Caco-2 (cell line): ENCODE measurements around the gene INPP5K. TPM values are rescaled to one million over a fixed set of nuclear protein-coding genes. Genes with fewer than 3 reads are reported as not detected.
A peak's percentile ranks its signal among the peaks of the same experiment; 100 is the strongest.
"Not testable (repeated sequence)": the region's sequence is repeated elsewhere in the genome, so short reads cannot be mapped to it uniquely, and the experiment has no call there.

Experiments
- BruUV-seq: library from RNA; stranded (reverse); fragments of 400-500 nt; replicated peaks from 2 replicates; lab custom pipeline; 2021; lab: Mats Ljungman, UMichigan
- CTCF ChIA-PET: fragments of 300-600 bp; sonication (Branson Sonifier 250); formaldehyde crosslinking; loops from one replicate; lab custom pipeline; 2022; ENCODE audit warnings: antibody characterized with exemption; lab: Charles Lee
- POLR2A ChIA-PET: fragments of 300-600 bp; sonication (Branson Sonifier 250); formaldehyde crosslinking; loops from one replicate; lab custom pipeline; 2022; ENCODE audit warnings: antibody characterized with exemption; lab: Charles Lee
- DNase-seq, 2 experiments: peaks; one replicate each; pipeline versions ENCODE4 v3.0.0 to v3.0.0-alpha.2; 2020 to 2022
- H3K27me3 ChIP-seq: replicated peaks from 2 replicates; pipeline ENCODE4 v1.6.0; 2011; ENCODE audit warnings: low read length; ENCODE audit not compliant: control insufficient read depth, insufficient read depth
- H3K36me3 ChIP-seq: 2 replicates; pipeline ENCODE4 v1.5.1; 2011; ENCODE audit warnings: low read length; ENCODE audit not compliant: control insufficient read depth, insufficient read depth
- H3K4me1 ChIP-seq: fragments of 250-450 bp; sonication (Bioruptor Pico); 2 replicates; pipeline ENCODE4 v1.5.1; 2020; ENCODE audit warnings: mild to moderate bottlenecking
- H3K4me3 ChIP-seq: 2 replicates; pipeline ENCODE4 v1.5.1; 2011; ENCODE audit warnings: low read depth, mild to moderate bottlenecking, control low read depth, low read length
- H3K9me3 ChIP-seq: fragments of 250-450 bp; sonication (Bioruptor Pico); 2 replicates; pipeline ENCODE4 v1.5.1; 2020; ENCODE audit warnings: mild to moderate bottlenecking, moderate library complexity
- H3K27ac Mint-ChIP-seq: one replicate; pipeline ENCODE4 v1.8.0; 2022; ENCODE audit warnings: mixed read lengths; ENCODE audit not compliant: unreplicated experiment
- H3K27me3 Mint-ChIP-seq: one replicate; pipeline ENCODE4 v1.8.0; 2022; ENCODE audit warnings: mixed read lengths; ENCODE audit not compliant: insufficient read depth, unreplicated experiment
- H3K36me3 Mint-ChIP-seq: one replicate; pipeline ENCODE4 v1.8.0; 2022; ENCODE audit warnings: mild to moderate bottlenecking, mixed read lengths; ENCODE audit not compliant: insufficient read depth, unreplicated experiment
- H3K4me1 Mint-ChIP-seq: one replicate; pipeline ENCODE4 v1.8.0; 2022; ENCODE audit warnings: low read depth, mixed read lengths; ENCODE audit not compliant: unreplicated experiment
- H3K4me3 Mint-ChIP-seq: one replicate; pipeline ENCODE4 v1.8.0; 2022; ENCODE audit warnings: mild to moderate bottlenecking, moderate library complexity, mixed read lengths; ENCODE audit not compliant: unreplicated experiment
- H3K9me3 Mint-ChIP-seq: one replicate; pipeline ENCODE4 v1.8.0; 2022; ENCODE audit warnings: mixed read lengths; ENCODE audit not compliant: unreplicated experiment
- intact Hi-C: fragments of 100-400 bp; cut with micrococcal nuclease; formaldehyde crosslinking; loops from one replicate; pipeline ENCODE4 v1.10.0; 2022; ENCODE audit not compliant: unreplicated experiment
- total RNA-seq: library from RNA; stranded (reverse); gene quantifications from 2 replicates; pipeline ENCODE4 v1.2.3, GENCODE V29; 2022
- TF ChIP-seq, protein P1 (sequence below), 2 experiments: fragments of 200-600 bp in 1 of 2; IDR thresholded peaks; 1 replicate in 1 of 2; 2 replicates in 1 of 2; pipeline versions ENCODE4 v1.5.1 to v1.8.0; 2011 to 2022; ENCODE audit warnings: antibody characterized with exemption in 1 of 2, control low read depth in 1 of 2, inconsistent platforms in 1 of 2, low read depth in 1 of 2, low read length in 1 of 2, mild to moderate bottlenecking in 1 of 2, moderate library complexity in 1 of 2; ENCODE audit not compliant: insufficient read depth in 1 of 2, severe bottlenecking in 1 of 2, unreplicated experiment in 1 of 2

The INPP5K gene
- total RNA-seq, 1 experiment from 2014 or later, result 24.1 TPM

DNA sequence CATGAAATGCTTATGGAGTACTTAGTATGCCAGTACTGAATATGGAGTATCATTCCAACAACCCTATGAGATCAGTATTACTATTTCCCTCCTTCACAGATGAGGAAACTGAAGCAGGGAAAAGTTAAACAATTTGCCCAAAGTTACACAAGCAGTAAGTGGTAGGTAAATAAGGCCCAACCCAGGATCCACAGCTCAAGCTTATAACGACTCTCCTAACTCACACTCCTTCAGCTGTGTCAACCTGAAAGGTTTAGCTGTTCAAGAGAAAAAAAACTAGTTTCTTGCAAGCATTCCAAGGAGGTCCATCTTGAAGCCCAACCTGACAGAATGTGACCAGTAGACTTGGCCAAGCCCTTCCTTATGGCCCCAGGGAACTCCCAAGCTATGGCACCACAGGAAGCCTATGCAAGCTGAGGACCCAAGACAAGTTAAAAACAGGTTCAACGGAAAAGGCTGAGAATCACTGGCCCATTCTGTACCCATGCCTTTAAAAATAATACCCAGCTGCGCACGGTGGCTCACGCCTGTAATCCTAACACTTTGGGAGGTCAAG, 66.9 kb downstream of the INPP5K start:
- Mint-ChIP-seq H3K27ac (peak overlapping the region; percentile 67), H3K27me3 (no peaks in the 10 kb centered on the region), H3K4me3 (no peak overlapping the region), H3K4me1 (peaks cover 11% of the 10 kb centered on the region), H3K9me3 (no peaks in the 10 kb centered on the region), H3K36me3 (peaks cover 79% of the 10 kb centered on the region)
- no peaks in the 10 kb centered on the region for H3K27me3 ChIP-seq
- BruUV-seq, result no TSS peak
- no peaks in the 10 kb centered on the region; the same call in 1 of the 2 replicates for H3K36me3 ChIP-seq
- no peak for DNase-seq
- POLR2A ChIA-PET, result no interaction called here
- CTCF ChIA-PET, result no interaction called here
- H3K9me3 ChIP-seq, result no peaks in the 10 kb centered on the region
- no peak overlapping the region for H3K4me3 ChIP-seq
- peaks cover 15% of the 10 kb centered on the region for H3K4me1 ChIP-seq
- TF ChIP-seq, protein P1, sequence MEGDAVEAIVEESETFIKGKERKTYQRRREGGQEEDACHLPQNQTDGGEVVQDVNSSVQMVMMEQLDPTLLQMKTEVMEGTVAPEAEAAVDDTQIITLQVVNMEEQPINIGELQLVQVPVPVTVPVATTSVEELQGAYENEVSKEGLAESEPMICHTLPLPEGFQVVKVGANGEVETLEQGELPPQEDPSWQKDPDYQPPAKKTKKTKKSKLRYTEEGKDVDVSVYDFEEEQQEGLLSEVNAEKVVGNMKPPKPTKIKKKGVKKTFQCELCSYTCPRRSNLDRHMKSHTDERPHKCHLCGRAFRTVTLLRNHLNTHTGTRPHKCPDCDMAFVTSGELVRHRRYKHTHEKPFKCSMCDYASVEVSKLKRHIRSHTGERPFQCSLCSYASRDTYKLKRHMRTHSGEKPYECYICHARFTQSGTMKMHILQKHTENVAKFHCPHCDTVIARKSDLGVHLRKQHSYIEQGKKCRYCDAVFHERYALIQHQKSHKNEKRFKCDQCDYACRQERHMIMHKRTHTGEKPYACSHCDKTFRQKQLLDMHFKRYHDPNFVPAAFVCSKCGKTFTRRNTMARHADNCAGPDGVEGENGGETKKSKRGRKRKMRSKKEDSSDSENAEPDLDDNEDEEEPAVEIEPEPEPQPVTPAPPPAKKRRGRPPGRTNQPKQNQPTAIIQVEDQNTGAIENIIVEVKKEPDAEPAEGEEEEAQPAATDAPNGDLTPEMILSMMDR (IDR thresholded peaks at IDR 0.05; ENCODE audit: insufficient read depth in 1 of 2, low read depth in 1 of 2, low read length in 1 of 2, severe bottlenecking in 1 of 2, unreplicated experiment in 1 of 2), result no peak
- intact Hi-C loops, result no loop called here

DNA sequence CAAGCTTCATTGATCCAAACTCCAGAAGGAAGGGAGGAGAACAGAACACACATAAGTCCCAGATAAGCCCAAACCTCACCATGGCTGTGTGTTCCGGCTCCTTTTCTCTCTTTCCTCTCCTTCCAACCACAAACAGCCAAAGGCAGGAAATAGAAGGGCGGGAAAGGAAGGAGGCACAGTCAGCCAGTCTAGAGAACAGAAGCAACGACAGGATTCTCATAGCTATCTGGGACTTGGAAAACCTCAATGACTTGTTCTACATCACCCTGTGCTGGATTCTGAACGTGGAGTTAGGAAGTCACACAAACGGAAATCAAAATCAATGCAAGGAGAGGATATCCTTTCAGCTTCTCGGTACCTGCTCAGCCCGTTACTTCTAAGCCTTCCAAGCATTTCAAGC, 69.4 kb downstream of the INPP5K start:
- DNase-seq, result no peak
- Histone ChIP-seq H3K36me3 (no peaks in the 10 kb centered on the region; the same call in none of the 2 replicates), H3K9me3 (no peaks in the 10 kb centered on the region), H3K27me3 (no peaks in the 10 kb centered on the region), H3K4me1 (peaks cover 10% of the 10 kb centered on the region), H3K4me3 (no peak overlapping the region)
- no peak overlapping the region for H3K4me3 Mint-ChIP-seq
- no TSS peak for BruUV-seq
- ChIA-PET CTCF (no interaction called here), POLR2A (no interaction called here)
- intact Hi-C loops, result no loop called here
- TF ChIP-seq, protein P1 (IDR thresholded peaks at IDR 0.05; ENCODE audit: insufficient read depth in 1 of 2, low read depth in 1 of 2, low read length in 1 of 2, severe bottlenecking in 1 of 2, unreplicated experiment in 1 of 2), result no peak
- peaks cover 11% of the 10 kb centered on the region for H3K4me1 Mint-ChIP-seq
- no peak overlapping the region for H3K27ac Mint-ChIP-seq
- no peaks in the 10 kb centered on the region for H3K27me3 Mint-ChIP-seq
- H3K9me3 Mint-ChIP-seq, result no peaks in the 10 kb centered on the region
- H3K36me3 Mint-ChIP-seq, result peaks cover 74% of the 10 kb centered on the region

DNA sequence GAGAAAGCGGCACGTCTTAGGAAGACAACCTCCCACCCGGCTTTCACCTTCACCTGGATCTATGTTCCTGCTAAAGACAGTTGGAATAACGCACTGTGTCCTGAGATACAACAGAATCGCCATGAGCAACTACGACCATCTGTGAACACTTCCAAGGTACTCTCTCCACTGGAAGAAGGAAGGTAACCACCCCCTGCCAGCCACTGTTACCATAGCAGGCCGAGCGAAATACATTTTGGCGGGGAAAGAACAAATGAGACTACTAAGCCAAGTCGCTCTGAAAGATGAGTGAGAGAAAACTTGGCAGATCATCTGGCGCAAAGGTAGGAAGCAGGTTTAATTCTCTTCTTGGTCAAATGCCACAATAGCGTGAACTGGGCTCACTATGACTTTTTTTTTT, 70.2 kb downstream of the INPP5K start:
- no peaks in the 10 kb centered on the region for H3K9me3 Mint-ChIP-seq
- no TSS peak for BruUV-seq
- TF ChIP-seq, protein P1 (IDR thresholded peaks at IDR 0.05; ENCODE audit: insufficient read depth in 1 of 2, low read depth in 1 of 2, low read length in 1 of 2, severe bottlenecking in 1 of 2, unreplicated experiment in 1 of 2), result no peak
- H3K27ac Mint-ChIP-seq, result no peak overlapping the region
- H3K4me3 Mint-ChIP-seq, result no peak overlapping the region
- Histone ChIP-seq H3K36me3 (no peaks in the 10 kb centered on the region; the same call in none of the 2 replicates), H3K27me3 (no peaks in the 10 kb centered on the region), H3K4me3 (no peak overlapping the region), H3K4me1 (peaks cover 10% of the 10 kb centered on the region), H3K9me3 (no peaks in the 10 kb centered on the region)
- peaks cover 11% of the 10 kb centered on the region for H3K4me1 Mint-ChIP-seq
- no peak for DNase-seq
- H3K36me3 Mint-ChIP-seq, result peaks cover 75% of the 10 kb centered on the region
- intact Hi-C loops, result no loop called here
- CTCF ChIA-PET, result no interaction called here
- H3K27me3 Mint-ChIP-seq, result no peaks in the 10 kb centered on the region
- POLR2A ChIA-PET, result no interaction called here

DNA sequence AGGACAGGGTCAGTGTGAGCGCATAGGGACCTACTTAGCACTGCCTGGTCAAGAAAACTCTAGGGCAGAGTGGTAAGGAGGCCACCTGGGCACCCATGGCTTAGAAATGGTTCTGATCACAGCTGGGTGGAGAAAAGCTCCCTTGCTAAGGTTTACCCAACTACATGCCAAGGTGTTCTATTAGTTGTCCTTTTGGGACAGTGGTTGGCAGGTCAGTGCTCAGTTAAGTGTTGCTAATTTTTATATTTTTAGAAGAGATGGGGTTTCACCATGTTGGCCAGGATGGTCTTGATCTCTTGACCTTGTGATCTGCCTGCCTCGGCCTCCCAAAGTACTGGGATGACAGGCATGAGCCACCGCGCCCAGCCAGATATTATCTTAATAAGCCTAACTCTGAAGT, 70.7 kb downstream of the INPP5K start:
- CTCF ChIA-PET, H3K9me3 ChIP-seq, BruUV-seq, DNase-seq, H3K4me3 Mint-ChIP-seq, H3K9me3 Mint-ChIP-seq, H3K36me3 ChIP-seq, H3K4me3 ChIP-seq, intact Hi-C loops, H3K27ac Mint-ChIP-seq, H3K27me3 Mint-ChIP-seq, POLR2A ChIA-PET, H3K27me3 ChIP-seq: not testable (repeated sequence)
- Mint-ChIP-seq H3K36me3 (peaks cover 77% of the 10 kb centered on the region), H3K4me1 (peaks cover 11% of the 10 kb centered on the region)
- H3K4me1 ChIP-seq, result peaks cover 10% of the 10 kb centered on the region
